ENCODE measurements around the gene ELF3.
"Not testable (repeated sequence)": the region's sequence is repeated elsewhere in the genome, so short reads cannot be mapped to it uniquely, and the experiment has no call there.

ELF3 gene

GRCh38 chr1:202009326-202010179 lies 834 bp upstream of the ELF3 start:
- peak; percentile 16 to 38 (median 26) for DNase-seq

- DNase-seq: no peak
Measured at GRCh38 chr1:202011994-202012393, 1.6 kb downstream of the ELF3 start.

- no peak for DNase-seq
Measured at GRCh38 chr1:202012544-202013478, 2.4 kb downstream of the ELF3 start.

- DNase-seq: no peak
Measured at GRCh38 chr1:202013603-202014002, 3.2 kb downstream of the ELF3 start.

- DNase-seq: no peak
Measured at GRCh38 chr1:202014060-202014459, 3.7 kb downstream of the ELF3 start.

GRCh38 chr1:202014915-202015661 lies 4.7 kb downstream of the ELF3 start:
- DNase-seq: no peak

GRCh38 chr1:202015662-202015937 lies 5.2 kb downstream of the ELF3 start:
- DNase-seq: no peak

GRCh38 chr1:202016022-202016810 lies 5.8 kb downstream of the ELF3 start:
- DNase-seq: no peak

- DNase-seq: no peak
Measured at GRCh38 chr1:202016811-202017748, 6.7 kb downstream of the ELF3 start.

- no peak for DNase-seq
Measured at GRCh38 chr1:202017749-202018467, 7.5 kb downstream of the ELF3 start.

- DNase-seq: no peak
Measured at GRCh38 chr1:202018468-202019234, 8.3 kb downstream of the ELF3 start.

- DNase-seq: not testable (repeated sequence)
Measured at GRCh38 chr1:202019235-202019558, 8.8 kb downstream of the ELF3 start.

GRCh38 chr1:202023001-202023433 lies 12.6 kb downstream of the ELF3 start:
- DNase-seq: no peak

GRCh38 chr1:202029171-202029665 lies 18.8 kb downstream of the ELF3 start:
- no peak for DNase-seq

- no peak for DNase-seq
Measured at GRCh38 chr1:202029727-202030126, 19.3 kb downstream of the ELF3 start.

GRCh38 chr1:202031796-202032195 lies 21.4 kb downstream of the ELF3 start:
- no peak for DNase-seq

- no peak for DNase-seq
Measured at GRCh38 chr1:202034149-202034682, 23.8 kb downstream of the ELF3 start.

GRCh38 chr1:202034683-202035462 lies 24.5 kb downstream of the ELF3 start:
- no peak for DNase-seq
